GM12878 (cell line): ENCODE measurements around the gene RAB24.

Experiments
- BHLHE40 ChIP-seq, 2 experiments: fragments of 450-650 bp in 1 of 2; IDR thresholded peaks; 2 replicates each; pipeline ENCODE4 v1.6.1; 2011 to 2017; ENCODE audit warnings: low read depth in 2 of 2, borderline replicate concordance in 1 of 2, improper control_type of control experiment in 1 of 2, low read length in 1 of 2, mild to moderate bottlenecking in 1 of 2
- EP300 ChIP-seq, 2 experiments: fragments of 150-350 bp in 1 of 2; IDR thresholded peaks; 2 replicates each; pipeline ENCODE4 v1.6.1; 2011 to 2012; ENCODE audit warnings: low read depth in 2 of 2, low read length in 2 of 2, borderline replicate concordance in 1 of 2, improper control_type of control experiment in 1 of 2, inconsistent platforms in 1 of 2; ENCODE audit not compliant: control insufficient read depth in 1 of 2
- HDAC6 ChIP-seq: fragments of 200-600 bp; sonication (generic); IDR thresholded peaks from one replicate; pipeline ENCODE4 v1.8.0; 2017; ENCODE audit warnings: antibody characterized with exemption; ENCODE audit not compliant: unreplicated experiment
- JUNB ChIP-seq: IDR thresholded peaks from 2 replicates; pipeline ENCODE4 v1.6.1; 2016; ENCODE audit warnings: antibody characterized with exemption, mild to moderate bottlenecking
- PBX3 ChIP-seq: IDR thresholded peaks from 2 replicates; pipeline ENCODE4 v1.6.1; 2011; ENCODE audit warnings: mild to moderate bottlenecking, low read depth, low read length, moderate library complexity; ENCODE audit not compliant: insufficient replicate concordance
- RAD21 ChIP-seq: IDR thresholded peaks from 2 replicates; pipeline ENCODE4 v1.6.1; 2011; ENCODE audit warnings: mild to moderate bottlenecking, low read depth, low read length, moderate library complexity; ENCODE audit not compliant: insufficient read depth
- TF ChIP-seq, protein P1 (sequence below), 3 experiments: IDR thresholded peaks in 2 of 3; conservative IDR thresholded peaks in 1 of 3; 2 replicates each; pipeline ENCODE4 v1.5.1; 2011; ENCODE audit warnings: low read depth in 3 of 3, low read length in 3 of 3, mild to moderate bottlenecking in 3 of 3, control low read depth in 2 of 3, moderate library complexity in 2 of 3, inconsistent platforms in 1 of 3, mixed read lengths in 1 of 3; ENCODE audit not compliant: control insufficient read depth in 2 of 3, insufficient read depth in 1 of 3; ENCODE audit errors: extremely low read depth in 1 of 3

DNA sequence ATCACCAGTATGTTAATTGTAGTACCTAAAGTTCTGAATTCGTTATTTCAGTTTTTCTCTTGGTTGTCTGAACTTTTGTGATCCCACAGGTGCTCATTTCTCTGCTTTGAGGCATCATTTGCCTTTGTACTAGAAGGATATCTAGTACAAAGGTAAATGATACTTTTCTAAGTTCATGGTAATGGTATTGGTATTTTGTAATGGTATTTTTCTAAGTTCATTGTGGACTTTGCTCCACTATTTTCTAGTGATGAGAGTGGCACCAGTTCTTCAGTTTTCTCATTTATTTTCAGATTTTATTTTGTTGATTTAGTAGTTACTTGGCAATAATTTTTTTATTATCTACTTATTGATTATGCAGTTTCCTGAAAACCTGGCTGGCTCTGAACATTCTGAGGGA lies 42.0 kb downstream of the RAB24 start:
- TF ChIP-seq EP300 (IDR thresholded peaks at IDR 0.05; ENCODE audit: borderline replicate concordance in 1 of 2, control insufficient read depth in 1 of 2, low read depth in 2 of 2, low read length in 2 of 2) (no peak), PBX3 (no peak), HDAC6 (no peak), RAD21 (no peak), JUNB (no peak), BHLHE40 (IDR thresholded peaks at IDR 0.05; ENCODE audit: borderline replicate concordance in 1 of 2, low read depth in 2 of 2, low read length in 1 of 2) (no peak)
- TF ChIP-seq, protein P1, sequence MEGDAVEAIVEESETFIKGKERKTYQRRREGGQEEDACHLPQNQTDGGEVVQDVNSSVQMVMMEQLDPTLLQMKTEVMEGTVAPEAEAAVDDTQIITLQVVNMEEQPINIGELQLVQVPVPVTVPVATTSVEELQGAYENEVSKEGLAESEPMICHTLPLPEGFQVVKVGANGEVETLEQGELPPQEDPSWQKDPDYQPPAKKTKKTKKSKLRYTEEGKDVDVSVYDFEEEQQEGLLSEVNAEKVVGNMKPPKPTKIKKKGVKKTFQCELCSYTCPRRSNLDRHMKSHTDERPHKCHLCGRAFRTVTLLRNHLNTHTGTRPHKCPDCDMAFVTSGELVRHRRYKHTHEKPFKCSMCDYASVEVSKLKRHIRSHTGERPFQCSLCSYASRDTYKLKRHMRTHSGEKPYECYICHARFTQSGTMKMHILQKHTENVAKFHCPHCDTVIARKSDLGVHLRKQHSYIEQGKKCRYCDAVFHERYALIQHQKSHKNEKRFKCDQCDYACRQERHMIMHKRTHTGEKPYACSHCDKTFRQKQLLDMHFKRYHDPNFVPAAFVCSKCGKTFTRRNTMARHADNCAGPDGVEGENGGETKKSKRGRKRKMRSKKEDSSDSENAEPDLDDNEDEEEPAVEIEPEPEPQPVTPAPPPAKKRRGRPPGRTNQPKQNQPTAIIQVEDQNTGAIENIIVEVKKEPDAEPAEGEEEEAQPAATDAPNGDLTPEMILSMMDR (IDR thresholded peaks at IDR 0.05 in 2 of 3, conservative IDR thresholded peaks at IDR 0.05 in 1 of 3; ENCODE audit: control insufficient read depth in 2 of 3, extremely low read depth in 1 of 3, insufficient read depth in 1 of 3, low read depth in 3 of 3, low read length in 3 of 3) = no peak
